Activated naive CD8-positive, alpha-beta T cell treated with anti-CD3 and anti-CD28 coated beads, Interleukin-2, amount 50 U/mL, for 16 hours (primary cell): ENCODE data around the gene ASB11.

Experiments used
- DNase-seq: peaks from one replicate; pipeline ENCODE4 v3.0.0-alpha.2; 2020; ENCODE audit warnings: low read depth, low spot score

ASB11 gene, protein sequence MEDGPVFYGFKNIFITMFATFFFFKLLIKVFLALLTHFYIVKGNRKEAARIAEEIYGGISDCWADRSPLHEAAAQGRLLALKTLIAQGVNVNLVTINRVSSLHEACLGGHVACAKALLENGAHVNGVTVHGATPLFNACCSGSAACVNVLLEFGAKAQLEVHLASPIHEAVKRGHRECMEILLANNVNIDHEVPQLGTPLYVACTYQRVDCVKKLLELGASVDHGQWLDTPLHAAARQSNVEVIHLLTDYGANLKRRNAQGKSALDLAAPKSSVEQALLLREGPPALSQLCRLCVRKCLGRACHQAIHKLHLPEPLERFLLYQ

DNA sequence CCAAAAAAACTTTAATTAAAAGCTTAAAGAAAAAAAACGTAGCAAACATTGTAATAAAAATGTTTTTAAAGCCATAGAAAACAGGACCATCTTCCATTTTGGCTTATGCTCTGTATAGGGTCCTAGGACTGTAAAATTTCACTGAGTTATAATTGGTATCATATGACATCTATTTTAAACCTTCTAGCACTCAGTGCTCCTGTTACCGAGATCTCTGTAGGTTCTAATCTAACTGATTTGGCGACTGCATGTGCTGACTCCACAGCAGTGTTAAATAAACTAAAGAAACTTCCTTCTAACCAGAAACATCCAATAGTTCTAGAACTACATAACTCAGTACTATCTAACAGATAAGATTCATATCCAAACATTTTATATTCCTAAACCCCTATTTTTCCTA is at the start of gene ASB11:
TSS of gene ASB11 (minus strand) at position 132 of the 400 bp plus-strand sequence. CDS start at position 97, 35 bp downstream.
- no peak for DNase-seq

- no peak for DNase-seq
Observed at GRCh38 chrX:15359701-15360100, 44.3 kb upstream of the ASB11 start.

- no peak for DNase-seq
Observed at GRCh38 chrX:15358533-15358932, 43.1 kb upstream of the ASB11 start.

- DNase-seq: no peak
Observed at GRCh38 chrX:15356444-15356843, 41.0 kb upstream of the ASB11 start.

- no peak for DNase-seq
Observed at GRCh38 chrX:15350329-15350996, 35.0 kb upstream of the ASB11 start.

DNA sequence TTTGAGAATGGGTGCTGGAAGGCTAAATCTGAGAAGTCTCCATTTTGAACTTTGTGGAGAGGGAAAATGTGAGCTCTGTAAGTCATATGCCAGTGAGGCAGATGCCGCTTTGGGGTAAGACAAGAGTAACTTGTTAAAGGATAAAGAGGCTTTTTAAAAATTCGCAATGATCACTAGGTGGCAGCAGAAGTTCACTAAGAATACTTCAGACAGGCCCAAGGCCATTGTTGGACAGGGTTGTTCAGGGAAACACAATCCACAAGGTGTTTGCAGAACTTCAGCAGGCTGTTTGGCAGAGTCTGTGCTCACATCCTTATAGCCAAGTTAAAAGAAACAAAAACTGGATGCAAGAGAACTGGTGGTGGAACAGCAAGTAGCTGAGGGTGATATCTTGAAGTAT is 33.6 kb upstream of the ASB11 start:
- DNase-seq: no peak

DNA sequence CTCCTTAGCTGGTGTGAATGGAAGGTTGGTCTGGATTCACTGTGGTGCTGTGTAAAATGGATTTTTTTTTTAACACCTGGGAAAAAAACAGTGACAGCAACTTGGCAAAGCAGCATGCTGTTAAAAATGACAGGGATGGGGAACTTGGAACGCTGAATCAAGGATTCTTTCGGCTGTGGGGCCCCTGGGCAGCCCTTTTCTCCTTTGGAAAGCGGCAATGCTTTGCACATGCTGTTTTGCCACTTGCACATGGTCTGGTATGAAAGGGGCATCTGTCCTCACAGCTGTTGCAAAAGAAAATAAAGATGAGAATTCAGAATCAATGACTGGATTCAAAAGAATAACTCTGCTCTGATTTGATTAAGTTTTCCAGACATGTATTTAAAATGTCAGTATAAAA is 30.5 kb upstream of the ASB11 start:
- DNase-seq: no peak

DNA sequence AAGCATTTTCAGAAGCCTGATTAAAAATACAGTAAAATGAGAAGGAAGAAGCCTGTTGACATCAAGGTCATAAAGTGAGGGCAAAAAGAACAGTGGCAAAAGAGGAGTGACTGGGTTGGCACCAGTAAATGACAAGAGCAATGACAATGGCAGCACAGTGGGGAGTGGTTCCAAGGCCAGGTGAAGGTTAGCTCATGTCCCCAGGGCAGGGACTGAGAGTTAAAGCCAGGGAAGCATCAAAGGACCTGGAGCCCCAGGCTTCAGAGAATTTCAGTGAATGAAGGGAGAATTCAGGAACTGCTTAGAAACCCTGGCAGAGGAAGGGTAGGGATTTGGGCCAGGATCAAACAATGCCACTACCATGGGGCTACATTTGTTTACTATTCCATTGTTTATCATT is 28.7 kb upstream of the ASB11 start:
- no peak for DNase-seq

DNA sequence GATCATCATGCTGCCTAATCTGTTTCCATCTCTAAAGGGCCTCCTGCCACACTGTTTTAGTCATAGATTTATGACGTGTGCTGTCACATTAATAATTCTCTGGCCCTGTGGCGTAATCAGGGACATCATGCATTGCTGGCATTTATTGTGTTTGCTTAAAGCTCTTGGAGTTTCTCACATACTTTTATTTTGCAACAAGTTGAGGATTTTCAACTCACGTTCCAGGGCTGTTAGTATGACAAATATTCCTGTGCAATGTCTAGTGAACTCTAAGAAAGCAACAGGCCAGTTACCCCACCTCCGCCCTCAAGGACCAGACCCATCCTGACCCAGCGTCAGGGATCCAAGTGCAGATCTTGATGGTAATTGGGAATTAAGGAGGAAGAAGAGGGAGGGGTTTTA is 27.6 kb upstream of the ASB11 start:
- DNase-seq: no peak

DNA sequence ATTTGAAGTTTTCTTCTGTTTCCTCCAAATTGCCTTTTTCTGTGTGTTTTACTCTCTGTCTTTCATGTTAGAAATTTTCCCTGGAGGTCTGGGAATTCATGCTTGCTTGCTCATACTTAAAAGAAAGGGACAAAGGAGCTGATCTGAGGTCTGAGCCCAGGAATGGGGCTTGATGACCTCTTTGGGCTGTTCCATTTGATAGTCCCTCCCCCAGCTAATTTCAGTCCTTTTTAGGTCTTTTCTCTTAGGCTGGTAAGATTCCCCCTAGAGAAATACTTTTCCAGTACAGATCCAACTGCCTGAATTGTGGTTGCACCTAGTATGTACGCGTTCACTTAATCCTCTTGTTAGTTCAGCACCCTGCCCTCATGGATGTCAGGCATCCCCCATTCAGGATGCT is 25.4 kb upstream of the ASB11 start:
- DNase-seq: no peak

GRCh38 chrX:15336023-15336413 is 20.6 kb upstream of the ASB11 start:
- no peak for DNase-seq

- peak; percentile 73 for DNase-seq
Observed at GRCh38 chrX:15335135-15336022, 19.9 kb upstream of the ASB11 start, which contains the start of gene PIGA. Gene PIGA (minus strand): TSS chrX:15335523. CDS start chrX:15331930, 3,593 bp downstream.

GRCh38 chrX:15334561-15334960 is 19.1 kb upstream of the ASB11 start:
- DNase-seq: no peak

GRCh38 chrX:15328821-15329220 is 13.4 kb upstream of the ASB11 start:
- DNase-seq: no peak

GRCh38 chrX:15328131-15328530 is 12.7 kb upstream of the ASB11 start:
- no peak for DNase-seq

- DNase-seq: no peak
Observed at GRCh38 chrX:15322472-15322871, 7.0 kb upstream of the ASB11 start.

- no peak for DNase-seq
Observed at GRCh38 chrX:15322072-15322471, 6.6 kb upstream of the ASB11 start.

GRCh38 chrX:15321447-15321846 is 6.0 kb upstream of the ASB11 start:
- DNase-seq: no peak

DNA sequence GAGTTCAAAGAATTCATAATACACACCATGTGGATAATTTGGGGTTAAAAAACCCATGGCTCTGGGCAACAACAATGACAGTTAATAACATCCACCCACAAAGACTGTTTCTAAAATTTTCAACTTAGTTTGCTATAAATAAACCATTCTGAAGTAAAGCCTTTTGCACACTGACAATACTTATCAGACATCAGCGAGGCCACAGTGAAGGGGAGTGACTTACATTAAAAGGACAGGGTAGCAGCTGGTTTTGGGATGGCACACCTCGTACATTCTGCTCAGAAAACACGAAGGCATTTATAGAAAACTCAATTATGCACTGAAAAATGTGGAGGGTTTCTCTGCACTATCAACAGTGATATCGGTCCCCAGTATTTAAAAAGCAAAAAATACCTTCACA is 4.9 kb upstream of the ASB11 start:
- no peak for DNase-seq

GRCh38 chrX:15319075-15319474 is 3.6 kb upstream of the ASB11 start:
- no peak for DNase-seq

- DNase-seq: no peak
Observed at GRCh38 chrX:15314472-15314871, 968 bp downstream of the ASB11 start.

- no peak for DNase-seq
Observed at GRCh38 chrX:15311119-15311518, 4.3 kb downstream of the ASB11 start.
